Memory B cell (primary cell): ENCODE data around the gene ELOVL6.

Experiments
- ATAC-seq: fragments of 150-1000 bp; cut with Tn5 transposase; 2 replicates; pipeline ENCODE4 v1.10.0; 2021; ENCODE audit warnings: low read depth, mild to moderate bottlenecking, moderate library complexity
- DNase-seq, 2 donors: peaks; one replicate each; pipeline ENCODE4 v3.0.0; 2022; ENCODE audit warnings: low spot score in 2 of 2
- H3K27ac Mint-ChIP-seq: one replicate; pipeline ENCODE4 v1.8.0; 2022; ENCODE audit warnings: mild to moderate bottlenecking, moderate library complexity, mixed read lengths
- H3K27me3 Mint-ChIP-seq: one replicate; pipeline ENCODE4 v1.8.0; 2022; ENCODE audit warnings: mixed read lengths
- H3K36me3 Mint-ChIP-seq: one replicate; pipeline ENCODE4 v1.8.0; 2022; ENCODE audit warnings: mild to moderate bottlenecking, mixed read lengths
- H3K4me1 Mint-ChIP-seq: one replicate; pipeline ENCODE4 v1.8.0; 2022; ENCODE audit warnings: mixed read lengths
- H3K4me3 Mint-ChIP-seq: one replicate; pipeline ENCODE4 v1.8.0; 2022; ENCODE audit warnings: mild to moderate bottlenecking, moderate library complexity, mixed read lengths
- H3K9me3 Mint-ChIP-seq: one replicate; pipeline ENCODE4 v1.8.0; 2022; ENCODE audit warnings: mixed read lengths

The ELOVL6 gene

GRCh38 chr4:110135523-110135922, 62.9 kb downstream of the ELOVL6 start:
- H3K4me1 Mint-ChIP-seq = no peaks in the 10 kb centered on the region
- no peak overlapping the region for H3K27ac Mint-ChIP-seq
- no peaks in the 10 kb centered on the region for H3K36me3 Mint-ChIP-seq
- no peak overlapping the region for H3K4me3 Mint-ChIP-seq
- H3K27me3 Mint-ChIP-seq = peaks cover 4% of the 10 kb centered on the region
- ATAC-seq (no peak), DNase-seq (no peak)
- H3K9me3 Mint-ChIP-seq = no peaks in the 10 kb centered on the region

- Mint-ChIP-seq H3K4me3 (no peak overlapping the region), H3K27ac (no peak overlapping the region)
- ATAC-seq = no peak
These were observed 63.3 kb downstream of the ELOVL6 start for GRCh38 chr4:110135076-110135475.

GRCh38 chr4:110134269-110134869, 64.0 kb downstream of the ELOVL6 start:
- H3K27me3 Mint-ChIP-seq = peaks cover 2% of the 10 kb centered on the region
- H3K36me3 Mint-ChIP-seq = no peaks in the 10 kb centered on the region
- H3K27ac Mint-ChIP-seq = no peak overlapping the region
- H3K4me1 Mint-ChIP-seq = no peaks in the 10 kb centered on the region
- ATAC-seq (no peak), DNase-seq (no peak)
- H3K4me3 Mint-ChIP-seq = no peak overlapping the region
- H3K9me3 Mint-ChIP-seq = no peaks in the 10 kb centered on the region

More at GRCh38 chr4:110135076-110135475, 63.3 kb downstream of the ELOVL6 start:
- H3K4me1 Mint-ChIP-seq = no peaks in the 10 kb centered on the region
- no peak for DNase-seq
- H3K36me3 Mint-ChIP-seq = no peaks in the 10 kb centered on the region
- H3K27me3 Mint-ChIP-seq = peaks cover 4% of the 10 kb centered on the region
- H3K9me3 Mint-ChIP-seq = no peaks in the 10 kb centered on the region

DNA sequence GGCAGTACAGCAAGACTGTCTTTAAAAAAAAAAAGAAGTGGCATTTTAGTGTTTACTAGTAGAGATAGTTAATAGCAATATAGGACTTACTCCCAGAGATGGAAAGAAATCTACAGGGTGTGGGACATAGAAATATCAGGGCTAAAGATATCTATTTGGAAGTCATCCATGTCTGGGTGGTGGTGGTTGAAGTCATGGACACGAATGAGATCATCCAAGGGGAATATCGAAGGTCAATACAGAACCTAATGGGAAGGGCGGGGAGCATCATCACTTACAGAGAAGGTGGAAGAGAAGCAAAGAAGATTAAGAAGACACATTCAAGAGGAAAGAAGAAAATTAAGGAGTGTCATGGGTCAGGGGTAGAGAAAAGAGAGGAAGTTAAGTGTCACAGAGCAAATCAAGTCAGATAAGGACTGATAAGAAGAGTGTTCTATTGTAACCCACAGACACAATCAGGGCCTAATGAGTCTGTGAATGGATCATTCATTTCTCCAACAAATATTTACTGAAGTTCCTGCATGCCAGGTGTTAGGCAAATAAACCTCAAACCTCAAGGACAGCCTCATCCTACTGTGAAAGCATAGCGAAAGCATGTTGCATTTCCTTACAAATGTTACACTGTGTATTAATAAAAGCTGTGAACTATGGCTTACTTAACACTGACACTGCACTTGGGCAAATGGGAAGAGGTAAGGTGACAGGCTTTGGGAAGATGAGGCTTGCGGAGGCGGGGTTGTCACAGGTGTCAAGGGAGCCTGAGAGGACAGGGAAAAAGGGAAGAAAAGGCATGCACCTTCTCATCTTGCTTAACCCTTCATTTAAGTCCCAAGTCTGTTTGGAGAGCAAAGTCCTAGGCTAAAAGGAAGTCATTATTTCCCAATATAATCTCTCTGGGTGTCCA, 65.3 kb downstream of the ELOVL6 start:
- Mint-ChIP-seq H3K27me3 (no peaks in the 10 kb centered on the region), H3K4me3 (no peak overlapping the region), H3K4me1 (no peaks in the 10 kb centered on the region), H3K9me3 (no peaks in the 10 kb centered on the region), H3K27ac (no peak overlapping the region), H3K36me3 (no peaks in the 10 kb centered on the region)
- DNase-seq (no peak), ATAC-seq (no peak)

GRCh38 chr4:110131916-110132315, 66.5 kb downstream of the ELOVL6 start:
- H3K27me3 Mint-ChIP-seq = no peaks in the 10 kb centered on the region
- DNase-seq = no peak
- no peak for ATAC-seq
- H3K36me3 Mint-ChIP-seq = no peaks in the 10 kb centered on the region
- H3K4me1 Mint-ChIP-seq = no peaks in the 10 kb centered on the region
- no peaks in the 10 kb centered on the region for H3K9me3 Mint-ChIP-seq
- no peak overlapping the region for H3K27ac Mint-ChIP-seq
- no peak overlapping the region for H3K4me3 Mint-ChIP-seq

DNA sequence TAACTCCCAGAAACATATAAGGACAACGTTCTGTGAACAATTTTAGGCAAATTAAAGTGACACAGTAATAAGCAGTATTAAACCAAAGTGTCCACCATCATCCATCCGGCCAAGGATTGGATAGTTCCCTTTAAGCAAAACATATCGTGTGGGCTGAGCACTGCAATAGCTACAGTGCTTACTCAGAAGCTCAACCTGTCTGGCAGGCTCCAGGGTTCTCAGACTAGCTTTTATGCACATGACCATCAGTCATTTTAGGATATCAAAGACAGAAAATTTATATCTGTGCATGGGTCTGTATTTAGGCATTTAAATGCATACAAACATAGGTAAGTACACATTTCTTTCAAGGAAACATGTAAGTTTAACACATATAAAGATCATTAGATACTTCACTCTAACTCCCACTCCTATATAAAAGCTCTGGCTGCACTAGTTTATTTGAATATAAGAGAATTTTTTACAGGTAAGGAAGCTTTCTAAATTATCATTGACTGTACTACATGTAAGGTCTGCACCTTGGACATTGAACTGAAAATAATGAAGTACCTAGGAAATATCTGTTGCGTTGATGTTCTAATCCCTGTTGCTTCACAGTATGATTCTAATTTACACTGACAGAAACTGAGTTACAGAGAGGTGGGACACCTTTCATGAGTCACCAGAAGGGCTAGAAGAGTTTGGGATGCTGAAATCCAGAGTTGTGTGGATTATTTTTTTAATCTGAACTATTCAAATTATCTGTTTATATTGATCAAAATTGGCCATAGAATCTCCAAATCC, 67.6 kb downstream of the ELOVL6 start:
- no peaks in the 10 kb centered on the region for H3K27me3 Mint-ChIP-seq
- H3K27ac Mint-ChIP-seq = no peak overlapping the region
- no peaks in the 10 kb centered on the region for H3K36me3 Mint-ChIP-seq
- no peaks in the 10 kb centered on the region for H3K9me3 Mint-ChIP-seq
- ATAC-seq (no peak), DNase-seq (no peak)
- H3K4me3 Mint-ChIP-seq = no peak overlapping the region
- no peaks in the 10 kb centered on the region for H3K4me1 Mint-ChIP-seq

DNA sequence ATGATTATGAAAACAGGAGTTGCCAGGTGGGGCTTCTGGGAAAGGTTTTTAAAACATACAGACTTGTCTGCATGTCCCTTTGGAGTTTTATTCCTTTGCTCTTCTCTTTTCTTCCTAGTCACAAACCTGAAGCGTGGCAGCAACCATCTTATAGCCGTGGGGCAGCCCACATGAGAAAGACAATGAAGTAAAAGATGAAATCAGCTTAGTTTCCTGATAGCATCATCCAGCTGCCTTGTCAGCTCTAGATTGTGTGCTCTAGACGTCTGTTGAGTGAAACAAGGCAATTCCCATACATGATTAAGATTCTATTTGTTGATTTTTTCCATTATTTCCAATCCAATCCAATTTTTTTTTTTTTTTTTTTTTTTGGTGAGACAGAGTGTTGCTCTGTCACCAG, 68.9 kb downstream of the ELOVL6 start:
- no peak overlapping the region for H3K27ac Mint-ChIP-seq
- no peaks in the 10 kb centered on the region for H3K9me3 Mint-ChIP-seq

DNA sequence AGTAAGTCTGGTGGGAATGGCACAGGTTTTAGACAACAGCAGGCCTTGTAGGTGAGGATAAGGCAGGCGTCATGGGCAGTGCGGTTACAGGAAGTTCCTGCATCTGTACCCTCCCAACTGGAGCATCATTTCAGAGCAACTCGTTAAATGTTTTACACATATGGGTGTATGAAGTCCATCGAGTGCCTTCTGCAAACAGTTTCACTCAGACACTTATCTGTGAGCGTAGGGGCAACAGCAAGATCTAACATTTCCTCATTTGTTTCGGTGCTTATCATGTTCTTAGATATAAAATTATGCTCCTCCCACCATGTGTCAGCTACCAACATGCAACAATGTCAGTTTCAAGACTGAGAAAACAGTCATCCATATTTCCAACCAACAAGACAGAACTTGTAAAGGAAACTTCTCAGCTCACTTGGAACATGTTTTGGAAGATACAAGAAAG, 69.9 kb downstream of the ELOVL6 start:
- Mint-ChIP-seq H3K4me1 (no peaks in the 10 kb centered on the region), H3K9me3 (no peaks in the 10 kb centered on the region), H3K27ac (no peak overlapping the region), H3K36me3 (no peaks in the 10 kb centered on the region), H3K4me3 (no peak overlapping the region), H3K27me3 (no peaks in the 10 kb centered on the region)
- ATAC-seq (no peak), DNase-seq (no peak)

More for the DNA sequence above, 68.9 kb downstream of the ELOVL6 start:
- Mint-ChIP-seq H3K4me1 (no peaks in the 10 kb centered on the region), H3K4me3 (no peak overlapping the region), H3K27me3 (no peaks in the 10 kb centered on the region), H3K36me3 (no peaks in the 10 kb centered on the region)
- ATAC-seq (no peak), DNase-seq (no peak)

- no peaks in the 10 kb centered on the region for H3K4me1 Mint-ChIP-seq
- H3K4me3 Mint-ChIP-seq = no peak overlapping the region
- no peaks in the 10 kb centered on the region for H3K36me3 Mint-ChIP-seq
- DNase-seq (no peak), ATAC-seq (no peak)
- H3K9me3 Mint-ChIP-seq = no peaks in the 10 kb centered on the region
- H3K27ac Mint-ChIP-seq = no peak overlapping the region
- H3K27me3 Mint-ChIP-seq = no peaks in the 10 kb centered on the region
These were observed 70.4 kb downstream of the ELOVL6 start for GRCh38 chr4:110128029-110128428.

DNA sequence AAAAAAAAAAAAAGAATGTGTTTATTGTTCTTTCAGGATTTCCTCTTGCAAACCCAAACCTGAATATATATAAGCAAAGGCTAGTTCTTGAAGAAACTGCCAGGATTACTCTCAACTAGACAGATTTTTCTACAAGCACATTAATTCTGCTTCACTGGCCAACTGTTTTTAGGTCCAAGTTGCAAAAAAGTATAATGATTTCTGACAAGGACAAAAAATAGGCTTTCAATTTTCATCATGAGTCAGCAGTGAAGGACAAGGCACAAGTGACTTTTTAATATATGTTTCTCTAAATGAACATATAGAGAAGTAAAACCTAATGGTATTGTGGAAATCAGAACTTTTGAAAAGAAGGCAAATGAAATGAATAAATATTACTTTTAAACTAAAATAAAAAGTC, 73.7 kb downstream of the ELOVL6 start:
- ATAC-seq = no peak
- Mint-ChIP-seq H3K36me3 (no peaks in the 10 kb centered on the region), H3K27me3 (peaks cover 7% of the 10 kb centered on the region), H3K9me3 (peaks cover 1% of the 10 kb centered on the region), H3K4me1 (no peaks in the 10 kb centered on the region), H3K27ac (no peak overlapping the region), H3K4me3 (no peak overlapping the region)
- no peak for DNase-seq

DNA sequence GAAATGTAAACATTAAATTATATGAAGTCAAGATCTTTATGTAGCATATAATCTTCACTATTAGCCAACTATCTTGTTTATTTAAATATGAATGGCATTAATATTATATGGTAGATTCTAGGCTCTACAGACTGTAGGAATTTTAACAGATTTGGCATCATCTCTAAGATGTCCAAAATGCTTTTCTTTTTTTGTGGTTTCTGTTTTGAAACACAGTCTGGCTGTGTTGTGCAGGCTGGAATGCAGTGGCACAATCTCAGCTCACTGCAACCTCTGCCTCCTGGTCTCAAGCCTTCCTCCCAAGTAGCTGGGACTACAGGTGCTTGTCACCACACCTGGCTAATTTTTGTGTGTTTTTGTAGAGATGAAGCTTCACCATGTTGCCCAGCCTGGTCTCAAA, 76.2 kb downstream of the ELOVL6 start:
- DNase-seq (no peak), ATAC-seq (no peak)
- Mint-ChIP-seq H3K9me3 (peaks cover 1% of the 10 kb centered on the region), H3K27ac (no peak overlapping the region), H3K27me3 (peaks cover 7% of the 10 kb centered on the region), H3K4me1 (no peaks in the 10 kb centered on the region), H3K36me3 (no peaks in the 10 kb centered on the region), H3K4me3 (no peak overlapping the region)

- Mint-ChIP-seq H3K4me3 (no peak overlapping the region), H3K4me1 (no peaks in the 10 kb centered on the region), H3K27me3 (peaks cover 7% of the 10 kb centered on the region), H3K36me3 (no peaks in the 10 kb centered on the region), H3K9me3 (peaks cover 1% of the 10 kb centered on the region), H3K27ac (no peak overlapping the region)
- DNase-seq (no peak), ATAC-seq (no peak)
These were observed 77.9 kb downstream of the ELOVL6 start for GRCh38 chr4:110120506-110120905.

DNA sequence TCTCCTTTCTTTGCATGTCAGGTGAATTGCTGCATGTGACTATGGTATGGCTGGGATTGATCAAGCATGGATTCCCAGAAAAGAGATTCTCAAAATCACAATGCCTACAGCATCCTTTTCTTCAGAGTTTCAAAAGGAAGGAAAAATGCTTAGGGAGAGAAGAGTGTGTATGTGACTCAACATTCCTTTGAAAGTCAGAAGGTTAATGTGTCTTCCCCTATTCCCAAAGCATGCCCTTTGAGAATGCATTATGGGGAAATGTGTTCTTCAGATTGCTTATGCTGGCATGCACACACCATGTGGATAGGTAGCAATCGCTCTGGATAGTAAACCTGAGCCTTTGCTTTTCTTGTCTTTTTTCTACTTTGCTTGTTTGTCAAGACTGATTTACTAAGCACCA, 78.5 kb downstream of the ELOVL6 start:
- DNase-seq (no peak), ATAC-seq (no peak)
- Mint-ChIP-seq H3K27ac (no peak overlapping the region), H3K9me3 (peaks cover 1% of the 10 kb centered on the region), H3K4me3 (no peak overlapping the region), H3K27me3 (peaks cover 7% of the 10 kb centered on the region), H3K36me3 (no peaks in the 10 kb centered on the region), H3K4me1 (no peaks in the 10 kb centered on the region)

- ATAC-seq (no peak), DNase-seq (no peak)
- peaks cover 7% of the 10 kb centered on the region for H3K27me3 Mint-ChIP-seq
- no peaks in the 10 kb centered on the region for H3K36me3 Mint-ChIP-seq
- peaks cover 1% of the 10 kb centered on the region for H3K9me3 Mint-ChIP-seq
- H3K4me3 Mint-ChIP-seq = no peak overlapping the region
- no peaks in the 10 kb centered on the region for H3K4me1 Mint-ChIP-seq
- no peak overlapping the region for H3K27ac Mint-ChIP-seq
These were observed 79.1 kb downstream of the ELOVL6 start for GRCh38 chr4:110119337-110119736.
